ENCODE data around the gene IRS2.

IRS2 gene

DNA sequence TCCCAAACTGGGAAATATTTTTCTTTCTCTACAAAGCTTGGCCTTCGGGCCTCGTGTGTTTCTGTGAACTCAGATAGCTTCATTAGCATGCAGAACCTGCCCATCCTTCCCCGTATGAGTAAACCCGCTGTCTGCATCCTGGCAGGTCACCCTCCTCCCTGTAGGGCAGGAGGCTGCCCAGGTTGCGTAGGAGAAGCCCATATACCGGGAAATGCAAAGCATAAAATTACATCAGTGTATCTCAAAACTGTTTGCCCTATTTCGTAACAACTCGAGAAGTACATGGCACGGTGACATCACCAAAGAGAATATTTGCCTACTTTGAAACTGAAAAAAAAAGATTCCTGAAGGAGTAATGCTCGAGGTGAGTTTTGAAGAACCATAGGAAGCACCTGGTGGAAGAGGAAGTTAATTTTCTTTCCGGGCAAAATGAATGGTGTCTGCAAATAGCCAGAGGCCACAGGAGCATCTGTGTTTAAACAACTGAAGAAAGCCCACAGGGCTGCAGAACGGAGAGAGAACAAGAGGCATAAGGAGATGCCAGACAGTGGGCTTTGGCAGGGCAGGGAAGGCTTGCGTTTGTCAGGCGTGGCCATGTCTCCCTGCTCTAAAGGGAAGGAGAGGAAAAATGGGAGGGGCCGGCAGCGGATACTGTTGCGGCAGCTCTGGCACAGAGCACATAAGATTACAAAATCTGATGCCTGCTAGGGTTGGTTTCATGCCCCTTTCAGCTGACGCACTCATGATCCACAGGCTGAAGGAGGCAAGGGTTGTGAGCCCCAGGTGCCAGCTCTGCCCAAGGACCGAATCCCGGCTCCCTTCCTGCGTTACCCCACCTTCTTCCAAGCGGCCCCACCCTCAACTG lies 81.4 kb downstream of the IRS2 start:
- no peak for DNase-seq (ENCODE audit: low spot score)

DNA sequence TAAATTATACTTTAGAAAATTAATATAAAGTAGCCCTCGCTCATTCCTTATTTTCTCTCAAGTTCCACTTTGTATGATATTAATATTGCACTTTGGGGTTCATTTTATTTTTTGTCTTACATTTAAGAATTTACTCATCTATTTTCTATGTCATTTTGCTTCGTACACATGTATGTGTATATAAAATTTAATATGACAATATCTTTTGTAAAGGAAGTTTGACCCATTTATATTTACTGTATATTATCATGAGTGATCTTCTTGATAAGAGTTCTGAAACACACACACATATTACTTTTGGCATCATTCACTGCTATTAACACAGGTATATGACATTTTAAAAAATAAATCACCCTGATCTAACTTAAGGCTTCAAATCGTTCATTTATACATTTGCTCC lies 83.1 kb downstream of the IRS2 start:
- DNase-seq (ENCODE audit: low spot score), result no peak
